CD14-positive monocyte (primary cell): Measurements from ENCODE around the gene C2CD5. TPM values are rescaled to one million over a fixed set of nuclear protein-coding genes. Genes with fewer than 3 reads are reported as not detected.

Source experiments
- DNase-seq, 3 donors: peaks; one replicate each; pipeline ENCODE4 v3.0.0-alpha.2; 2011 to 2022
- H2AFZ ChIP-seq: 2 replicates; pipeline ENCODE4 v1.6.0; 2012; ENCODE audit warnings: mild to moderate bottlenecking, low read depth, low read length, inconsistent platforms; ENCODE audit not compliant: insufficient read depth, poor library complexity, severe bottlenecking
- H3K27ac ChIP-seq, 2 donors: 1 replicate in 1 of 2; 2 replicates in 1 of 2; pipeline ENCODE4 v1.5.1; 2012 to 2013; ENCODE audit warnings: low read length in 2 of 2, control low read depth in 1 of 2, inconsistent platforms in 1 of 2, low read depth in 1 of 2, mild to moderate bottlenecking in 1 of 2
- H3K27me3 ChIP-seq, 2 donors: one replicate each; pipeline versions ENCODE4 v1.6.0 to v1.6.1; 2011 to 2013; ENCODE audit warnings: low read length in 2 of 2; ENCODE audit not compliant: control insufficient read depth in 2 of 2, insufficient read depth in 2 of 2
- H3K36me3 ChIP-seq, 2 donors: replicated peaks in 1 of 2; 1 replicate in 1 of 2; 2 replicates in 1 of 2; pipeline versions ENCODE4 v1.5.1 to v1.6.1; 2012 to 2013; ENCODE audit warnings: low read length in 2 of 2, control low read depth in 1 of 2, inconsistent platforms in 1 of 2, mild to moderate bottlenecking in 1 of 2; ENCODE audit not compliant: insufficient read depth in 2 of 2, control insufficient read depth in 1 of 2
- H3K4me1 ChIP-seq, 2 donors: 1 replicate in 1 of 2; 2 replicates in 1 of 2; pipeline versions ENCODE4 v1.5.1 to v1.6.1; 2012 to 2013; ENCODE audit warnings: low read length in 2 of 2, control low read depth in 1 of 2, inconsistent platforms in 1 of 2, mild to moderate bottlenecking in 1 of 2, moderate library complexity in 1 of 2; ENCODE audit not compliant: insufficient read depth in 2 of 2, control insufficient read depth in 1 of 2
- H3K4me2 ChIP-seq: replicated peaks from 2 replicates; pipeline ENCODE3; 2012; ENCODE audit warnings: low read length, moderate library complexity, mild to moderate bottlenecking; ENCODE audit not compliant: poor library complexity, severe bottlenecking; ENCODE audit errors: extremely low read depth
- H3K4me3 ChIP-seq, 3 experiments: fragments of 200-600 bp in 1 of 3; sonication (generic) in 1 of 3; replicated peaks in 1 of 3; 1 replicate in 2 of 3; 2 replicates in 1 of 3; pipeline ENCODE4 v1.5.1; 2011 to 2013; ENCODE audit warnings: low read length in 3 of 3, mild to moderate bottlenecking in 3 of 3, control low read depth in 2 of 3, low read depth in 2 of 3, inconsistent platforms in 1 of 3, moderate library complexity in 1 of 3
- H3K79me2 ChIP-seq: 2 replicates; pipeline ENCODE4 v1.6.0; 2012; ENCODE audit warnings: mild to moderate bottlenecking, control low read depth, inconsistent platforms, low read length, moderate library complexity; ENCODE audit not compliant: insufficient read depth
- H3K9ac ChIP-seq: 2 replicates; pipeline ENCODE4 v1.6.0; 2017; ENCODE audit warnings: low read length, mild to moderate bottlenecking; ENCODE audit not compliant: insufficient read depth, poor library complexity, severe bottlenecking
- H3K9me3 ChIP-seq, 2 donors: replicated peaks in 1 of 2; 1 replicate in 1 of 2; 2 replicates in 1 of 2; pipeline versions ENCODE4 v1.5.1 to v1.6.1; 2012 to 2013; ENCODE audit warnings: low read length in 2 of 2, control low read depth in 1 of 2; ENCODE audit not compliant: control insufficient read depth in 1 of 2, insufficient read depth in 1 of 2
- H4K20me1 ChIP-seq: 2 replicates; pipeline ENCODE4 v1.6.0; 2012; ENCODE audit warnings: mild to moderate bottlenecking, low read length, control low read depth, moderate library complexity; ENCODE audit not compliant: insufficient read depth
- H3K27ac Mint-ChIP-seq, 7 donors: one replicate each; pipeline ENCODE4 v1.8.0; 2020; ENCODE audit warnings: mild to moderate bottlenecking in 7 of 7, mixed read lengths in 7 of 7, moderate library complexity in 6 of 7, inconsistent platforms in 2 of 7
- H3K27me3 Mint-ChIP-seq, 3 donors: one replicate each; pipeline ENCODE4 v1.8.0; 2021 to 2022; ENCODE audit warnings: low read depth in 3 of 3, mild to moderate bottlenecking in 3 of 3, mixed read lengths in 3 of 3, moderate library complexity in 3 of 3, inconsistent platforms in 1 of 3
- H3K36me3 Mint-ChIP-seq, 2 donors: one replicate each; pipeline ENCODE4 v1.8.0; 2020; ENCODE audit warnings: mixed read lengths in 2 of 2, inconsistent platforms in 1 of 2, mild to moderate bottlenecking in 1 of 2
- H3K4me1 Mint-ChIP-seq: one replicate; pipeline ENCODE4 v1.8.0; 2020; ENCODE audit warnings: mild to moderate bottlenecking, mixed read lengths
- H3K4me3 Mint-ChIP-seq, 2 donors: one replicate each; pipeline ENCODE4 v1.8.0; 2020; ENCODE audit warnings: mild to moderate bottlenecking in 2 of 2, mixed read lengths in 2 of 2, moderate library complexity in 1 of 2
- H3K9me3 Mint-ChIP-seq, 7 donors: one replicate each; pipeline ENCODE4 v1.8.0; 2020 to 2022; ENCODE audit warnings: mixed read lengths in 7 of 7, mild to moderate bottlenecking in 6 of 7, moderate library complexity in 6 of 7, inconsistent platforms in 2 of 7
- WGBS: methylation state at CpG from one replicate; pipeline ENCODE4 v1.1.5; 2013; ENCODE audit warnings: missing lambda C conversion rate; ENCODE audit not compliant: insufficient coverage; 5-methylcytosine and 5-hydroxymethylcytosine counted together
- intact Hi-C, 2 donors: fragments of 100-400 bp; cut with micrococcal nuclease; formaldehyde crosslinking; loops; one replicate each; pipeline versions ENCODE4 v1.15.0 to v1.15.1; 2023
- polyA plus RNA-seq, 3 donors: library from polyadenylated mRNA; depleted of rRNA in 1 of 3; unstranded in 2 of 3; stranded (reverse) in 1 of 3; fragments of 300-500 nt in 2 of 3; fragments of >200 nt in 1 of 3; fragmentation: Illumina TruSeq in 2 of 3; gene quantifications; 1 replicate in 2 of 3; 2 replicates in 1 of 3; pipeline ENCODE4 v1.2.3, GENCODE V29; 2012 to 2021
- TF ChIP-seq, protein P1 (sequence below): fragments of 200-600 bp; IDR thresholded peaks from one replicate; pipeline ENCODE4 v1.8.0; 2022; ENCODE audit warnings: antibody characterized with exemption, mild to moderate bottlenecking

Gene C2CD5
- polyA plus RNA-seq, 3 donors, result 13.0 to 22.8 (median 13.6) TPM

DNA sequence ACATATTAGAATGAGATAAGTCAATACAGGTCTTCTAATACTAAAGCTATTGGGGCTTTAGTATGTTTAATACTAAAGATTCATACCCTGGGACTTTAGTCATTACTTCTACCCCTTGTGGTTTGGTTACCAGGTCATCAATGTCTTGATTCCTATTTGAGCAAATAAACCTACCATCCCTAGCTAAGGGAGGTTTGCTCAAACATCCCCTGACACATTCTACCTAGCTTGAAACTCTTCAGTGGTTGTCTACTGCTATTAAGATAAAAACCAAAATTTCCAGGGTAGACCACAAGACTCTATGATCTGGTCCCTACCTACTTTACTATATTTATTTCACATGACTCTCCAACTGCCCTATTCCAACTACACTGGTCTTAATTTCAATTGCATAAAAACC is 7.3 kb upstream of the C2CD5 start:
- Histone ChIP-seq H3K9ac (no peak overlapping the region), H3K27ac (no peak overlapping the region), H3K36me3 (no peaks in the 10 kb centered on the region), H3K4me2 (no peak overlapping the region), H2AFZ (no peak overlapping the region), H3K4me1 (peaks cover 15 to 18% of the 10 kb centered on the region in 2 donors), H3K9me3 (peaks cover 21% of the 10 kb centered on the region in 2 donors), H3K79me2 (no peaks in the 10 kb centered on the region), H4K20me1 (no peaks in the 10 kb centered on the region), H3K4me3 (no peak overlapping the region), H3K27me3 (no peaks in the 10 kb centered on the region)
- peaks cover 16% of the 10 kb centered on the region for H3K4me1 Mint-ChIP-seq
- H3K4me3 Mint-ChIP-seq, result no peak overlapping the region
- no peak for DNase-seq
- peaks cover 15 to 34% (median 28%) of the 10 kb centered on the region in 7 donors for H3K9me3 Mint-ChIP-seq
- intact Hi-C loops, result no loop called here
- TF ChIP-seq, protein P1, sequence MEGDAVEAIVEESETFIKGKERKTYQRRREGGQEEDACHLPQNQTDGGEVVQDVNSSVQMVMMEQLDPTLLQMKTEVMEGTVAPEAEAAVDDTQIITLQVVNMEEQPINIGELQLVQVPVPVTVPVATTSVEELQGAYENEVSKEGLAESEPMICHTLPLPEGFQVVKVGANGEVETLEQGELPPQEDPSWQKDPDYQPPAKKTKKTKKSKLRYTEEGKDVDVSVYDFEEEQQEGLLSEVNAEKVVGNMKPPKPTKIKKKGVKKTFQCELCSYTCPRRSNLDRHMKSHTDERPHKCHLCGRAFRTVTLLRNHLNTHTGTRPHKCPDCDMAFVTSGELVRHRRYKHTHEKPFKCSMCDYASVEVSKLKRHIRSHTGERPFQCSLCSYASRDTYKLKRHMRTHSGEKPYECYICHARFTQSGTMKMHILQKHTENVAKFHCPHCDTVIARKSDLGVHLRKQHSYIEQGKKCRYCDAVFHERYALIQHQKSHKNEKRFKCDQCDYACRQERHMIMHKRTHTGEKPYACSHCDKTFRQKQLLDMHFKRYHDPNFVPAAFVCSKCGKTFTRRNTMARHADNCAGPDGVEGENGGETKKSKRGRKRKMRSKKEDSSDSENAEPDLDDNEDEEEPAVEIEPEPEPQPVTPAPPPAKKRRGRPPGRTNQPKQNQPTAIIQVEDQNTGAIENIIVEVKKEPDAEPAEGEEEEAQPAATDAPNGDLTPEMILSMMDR, result no peak
- peaks cover 0 to 2% (median 0%) of the 10 kb centered on the region in 3 donors for H3K27me3 Mint-ChIP-seq
- H3K27ac Mint-ChIP-seq, result no peak overlapping the region
- H3K36me3 Mint-ChIP-seq, result peaks cover 0 to 3% of the 10 kb centered on the region in 2 donors

DNA sequence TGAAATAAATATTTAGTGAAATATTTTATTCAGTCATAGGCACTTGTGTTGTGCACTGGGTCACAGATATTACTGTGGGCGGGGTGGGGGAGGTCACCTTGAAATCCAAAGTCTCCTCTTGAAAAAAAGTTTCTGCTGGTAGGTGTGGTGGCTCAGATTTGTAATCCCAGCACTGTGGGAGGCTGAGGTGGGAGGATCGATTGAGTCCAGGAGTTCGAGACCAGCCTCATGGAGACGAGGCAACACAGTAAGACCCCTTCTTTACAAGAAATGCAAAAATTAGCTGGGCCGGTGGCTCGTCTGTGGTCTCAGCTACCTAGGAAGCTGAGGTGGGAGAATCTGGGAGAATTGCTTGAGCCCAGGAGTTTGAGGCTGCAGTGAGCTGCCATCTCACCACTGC is 913 bp upstream of the C2CD5 start:
- peaks cover 34% of the 10 kb centered on the region for H3K79me2 ChIP-seq
- no peak for DNase-seq
- H4K20me1 ChIP-seq, result no peaks in the 10 kb centered on the region
- peaks cover 56% of the 10 kb centered on the region for H3K4me1 Mint-ChIP-seq
- peaks cover 0 to 4% (median 0%) of the 10 kb centered on the region in 3 donors for H3K27me3 Mint-ChIP-seq
- no peak overlapping the region for H3K27ac ChIP-seq
- peaks cover 54 to 58% of the 10 kb centered on the region in 2 donors for H3K4me1 ChIP-seq
- intact Hi-C loops, result no loop called here
- no peaks in the 10 kb centered on the region for H3K27me3 ChIP-seq
- peak overlapping the region in 1 of 2 donors; percentile 91 for H3K4me3 Mint-ChIP-seq
- TF ChIP-seq, protein P1, result no peak
- peaks cover 4 to 9% of the 10 kb centered on the region in 2 donors for H3K36me3 Mint-ChIP-seq
- no peaks in the 10 kb centered on the region for H3K9me3 ChIP-seq
- 100% methylated on average over 1 of the region's 6 CpGs for WGBS
- H3K9me3 Mint-ChIP-seq, result peaks cover 0 to 4% (median 3%) of the 10 kb centered on the region in 7 donors
- H3K4me2 ChIP-seq, result no peak overlapping the region
- H3K4me3 ChIP-seq, result no peak overlapping the region
- H3K9ac ChIP-seq, result no peak overlapping the region
- no peaks in the 10 kb centered on the region for H3K36me3 ChIP-seq
- no peak overlapping the region for H2AFZ ChIP-seq
- peak overlapping the region in 1 of 7 donors; percentile 96 for H3K27ac Mint-ChIP-seq
